ENCODE measurements around the gene COL8A2.

COL8A2 gene

GRCh38 chr1:36151845-36152203 is 26.8 kb upstream of the COL8A2 start:
- DNase-seq (ENCODE audit: low read depth): no peak
- no peak for TF ChIP-seq CTCF (conservative IDR thresholded peaks at IDR 0.05; ENCODE audit: low read length)
- H3K4me3 ChIP-seq (ENCODE audit: low read length): no peak overlapping the region

- no peak for TF ChIP-seq CTCF (conservative IDR thresholded peaks at IDR 0.05; ENCODE audit: low read length)
- H3K4me3 ChIP-seq (ENCODE audit: low read length): peak overlapping the region; percentile 22
- no peak for DNase-seq (ENCODE audit: low read depth)
Measured at GRCh38 chr1:36151134-36151844, 26.3 kb upstream of the COL8A2 start.

GRCh38 chr1:36150296-36151133 is 25.5 kb upstream of the COL8A2 start:
- peak; percentile 96 for DNase-seq (ENCODE audit: low read depth)
- peak overlapping the region; percentile 51 for H3K4me3 ChIP-seq (ENCODE audit: low read length)
- no peak for TF ChIP-seq CTCF (conservative IDR thresholded peaks at IDR 0.05; ENCODE audit: low read length)

GRCh38 chr1:36149973-36150295 is 24.9 kb upstream of the COL8A2 start:
- no peak for TF ChIP-seq CTCF (conservative IDR thresholded peaks at IDR 0.05; ENCODE audit: low read length)
- peak overlapping the region; percentile 51 for H3K4me3 ChIP-seq (ENCODE audit: low read length)
- DNase-seq (ENCODE audit: low read depth): no peak

- peak; percentile 100 for DNase-seq (ENCODE audit: low read depth)
- TF ChIP-seq CTCF (conservative IDR thresholded peaks at IDR 0.05; ENCODE audit: low read length): peak; percentile 84
- H3K4me3 ChIP-seq (ENCODE audit: low read length): peak within 1 kb of the TSS; percentile 89
Measured at GRCh38 chr1:36149237-36149972, 24.4 kb upstream of the COL8A2 start, which contains the start of gene TRAPPC3. Gene TRAPPC3 (minus strand): TSS chr1:36149486. CDS start chr1:36149378, 108 bp downstream.

- peak overlapping the region; percentile 89 for H3K4me3 ChIP-seq (ENCODE audit: low read length)
- no peak for TF ChIP-seq CTCF (conservative IDR thresholded peaks at IDR 0.05; ENCODE audit: low read length)
- DNase-seq (ENCODE audit: low read depth): no peak
Measured at GRCh38 chr1:36148821-36149236, 23.8 kb upstream of the COL8A2 start.

Data from AG10803 (cell line).